ENCODE results near the gene CDK19. TPM values are rescaled to one million over a fixed set of nuclear protein-coding genes. Genes with fewer than 3 reads are reported as not detected.
A peak's percentile ranks its signal among the peaks of the same experiment; 100 is the strongest.
"Not testable (repeated sequence)": the region's sequence is repeated elsewhere in the genome, so short reads cannot be mapped to it uniquely, and the experiment has no call there.

The CDK19 gene
- total RNA-seq, 1 experiment from 2014 or later: 11.7 TPM

GRCh38 chr6:110756817-110757216 lies 58.5 kb downstream of the CDK19 start:
- H3K27me3 Mint-ChIP-seq (ENCODE audit: low read depth): no peaks in the 10 kb centered on the region
- no peak for TF ChIP-seq ZNF281 (CRISPR knock-in tag; IDR thresholded peaks at IDR 0.05)
- no peaks in the 10 kb centered on the region for H3K9me3 Mint-ChIP-seq
- no peak overlapping the region for H3K27ac Mint-ChIP-seq
- ChIA-PET CTCF (no interaction called here), POLR2A (no interaction called here)
- H3K4me1 Mint-ChIP-seq: no peaks in the 10 kb centered on the region
- ATAC-seq (no peak), DNase-seq (ENCODE audit: low spot score) (no peak)
- no peaks in the 10 kb centered on the region for H3K36me3 Mint-ChIP-seq
- no peak overlapping the region for H3K4me3 Mint-ChIP-seq

GRCh38 chr6:110755411-110755834 lies 59.8 kb downstream of the CDK19 start:
- POLR2A ChIA-PET: no interaction called here
- H3K4me1 Mint-ChIP-seq: no peaks in the 10 kb centered on the region
- DNase-seq (ENCODE audit: low spot score): no peak
- H3K9me3 Mint-ChIP-seq: no peaks in the 10 kb centered on the region
- H3K36me3 Mint-ChIP-seq: no peaks in the 10 kb centered on the region
- no peak for ATAC-seq
- CTCF ChIA-PET: no interaction called here
- H3K27me3 Mint-ChIP-seq (ENCODE audit: low read depth): no peaks in the 10 kb centered on the region
- H3K4me3 Mint-ChIP-seq: no peak overlapping the region
- peak overlapping the region; percentile 43 for H3K27ac Mint-ChIP-seq
- no peak for TF ChIP-seq CREB1 (CRISPR knock-in tag; IDR thresholded peaks at IDR 0.05)
- no peak for TF ChIP-seq ESRRA (CRISPR knock-in tag; IDR thresholded peaks at IDR 0.05; ENCODE audit: borderline replicate concordance)
- TF ChIP-seq PREB (CRISPR knock-in tag; IDR thresholded peaks at IDR 0.05; ENCODE audit: borderline replicate concordance): no peak
- no peak for TF ChIP-seq KAT7 (CRISPR knock-in tag; IDR thresholded peaks at IDR 0.05; ENCODE audit: borderline replicate concordance)
- no peak for TF ChIP-seq ZNF263 (CRISPR knock-in tag; IDR thresholded peaks at IDR 0.05; ENCODE audit: low read depth)

- CTCF ChIA-PET; H3K4me1 Mint-ChIP-seq; H3K9me3 Mint-ChIP-seq; DNase-seq (ENCODE audit: low spot score); ATAC-seq; H3K4me3 Mint-ChIP-seq; H3K27me3 Mint-ChIP-seq (ENCODE audit: low read depth); H3K27ac Mint-ChIP-seq; H3K36me3 Mint-ChIP-seq: not testable (repeated sequence)
- POLR2A ChIA-PET: interaction anchor here (0.6 kb wide), 1 partner anchor 155 kb away, joined by 8 read pairs; no protein-coding TSS in a partner anchor
Observed at GRCh38 chr6:110753936-110754668, 61.2 kb downstream of the CDK19 start.

- ChIA-PET CTCF (interaction anchor here (0.5 kb wide), 1 partner anchor 65 kb away, joined by 3 read pairs; no protein-coding TSS in a partner anchor), POLR2A (no interaction called here)
- peaks cover 13% of the 10 kb centered on the region for H3K36me3 Mint-ChIP-seq
- TF ChIP-seq E2F4 (CRISPR knock-in tag; IDR thresholded peaks at IDR 0.05; ENCODE audit: borderline replicate concordance, low read depth) (no peak), JUN (CRISPR knock-in tag; IDR thresholded peaks at IDR 0.05) (no peak), SOX15 (CRISPR knock-in tag; IDR thresholded peaks at IDR 0.05) (no peak)
- no peak overlapping the region for H3K27ac Mint-ChIP-seq
- no peaks in the 10 kb centered on the region for H3K4me1 Mint-ChIP-seq
- ATAC-seq (no peak), DNase-seq (ENCODE audit: low spot score) (no peak)
- H3K9me3 Mint-ChIP-seq: peaks cover 9% of the 10 kb centered on the region
- no peaks in the 10 kb centered on the region for H3K27me3 Mint-ChIP-seq (ENCODE audit: low read depth)
- H3K4me3 Mint-ChIP-seq: no peak overlapping the region
Observed at GRCh38 chr6:110748453-110748852, 66.8 kb downstream of the CDK19 start.

- TF ChIP-seq GABPB1 (CRISPR knock-in tag; IDR thresholded peaks at IDR 0.05) (peak; percentile 22; the same call in 1 of the 2 replicates), E2F5 (CRISPR knock-in tag; IDR thresholded peaks at IDR 0.05) (no peak)
- CTCF ChIA-PET: no interaction called here
- ATAC-seq (no peak), DNase-seq (ENCODE audit: low spot score) (no peak)
- Mint-ChIP-seq H3K27ac (no peak overlapping the region; the same call in 1 of the 2 replicates), H3K4me3 (no peak overlapping the region), H3K27me3 (ENCODE audit: low read depth) (peaks cover 3% of the 10 kb centered on the region; the same call in 1 of the 2 replicates), H3K36me3 (peaks cover 31% of the 10 kb centered on the region), H3K4me1 (no peaks in the 10 kb centered on the region), H3K9me3 (peaks cover 27% of the 10 kb centered on the region)
- POLR2A ChIA-PET: interaction anchor here (0.8 kb wide), 1 partner anchor 69 kb away, joined by 3 read pairs; the partner anchor contains the start of gene CDK19
Observed at GRCh38 chr6:110746680-110747079, 68.6 kb downstream of the CDK19 start.

All from WTC11 (cell line).